Osteocyte (in vitro differentiated cells): ENCODE results near the gene RPL5. TPM values are rescaled to one million over a fixed set of nuclear protein-coding genes. Genes with fewer than 3 reads are reported as not detected.

Source experiments
- DNase-seq: peaks from one replicate; pipeline ENCODE4 v3.0.0; 2021; ENCODE audit warnings: mixed read lengths; ENCODE audit not compliant: unreplicated experiment; ENCODE audit errors: extremely low spot score
- H3K27ac Mint-ChIP-seq: one replicate; pipeline ENCODE4 v1.8.0; 2021; ENCODE audit warnings: mild to moderate bottlenecking, mixed read lengths; ENCODE audit not compliant: unreplicated experiment
- H3K27me3 Mint-ChIP-seq: one replicate; pipeline ENCODE4 v1.8.0; 2021; ENCODE audit warnings: mixed read lengths; ENCODE audit not compliant: unreplicated experiment
- H3K36me3 Mint-ChIP-seq: one replicate; pipeline ENCODE4 v1.8.0; 2021; ENCODE audit warnings: mixed read lengths; ENCODE audit not compliant: unreplicated experiment
- H3K4me1 Mint-ChIP-seq: one replicate; pipeline ENCODE4 v1.8.0; 2021; ENCODE audit warnings: mixed read lengths; ENCODE audit not compliant: unreplicated experiment
- H3K4me3 Mint-ChIP-seq: one replicate; pipeline ENCODE4 v1.8.0; 2021; ENCODE audit warnings: mild to moderate bottlenecking, moderate library complexity, mixed read lengths; ENCODE audit not compliant: unreplicated experiment
- H3K9me3 Mint-ChIP-seq: one replicate; pipeline ENCODE4 v1.8.0; 2021; ENCODE audit warnings: mixed read lengths; ENCODE audit not compliant: unreplicated experiment
- CTCF ChIP-seq: fragments of 200-600 bp; sonication (generic); IDR thresholded peaks from 2 replicates; pipeline ENCODE4 v1.5.0; 2021; ENCODE audit warnings: antibody characterized with exemption, mild to moderate bottlenecking, moderate library complexity
- total RNA-seq: library from RNA; stranded (reverse); gene quantifications from 2 replicates; pipeline ENCODE4 v1.2.1, GENCODE V29; 2021

RPL5 gene
- total RNA-seq, 1 donor from 2014 or later = 883 TPM

- peaks cover 14% of the 10 kb centered on the region for H3K9me3 Mint-ChIP-seq
- DNase-seq = no peak
- no peak for TF ChIP-seq CTCF
- H3K4me3 Mint-ChIP-seq = no peak overlapping the region
- H3K36me3 Mint-ChIP-seq = peaks cover 4% of the 10 kb centered on the region
- peaks cover 5% of the 10 kb centered on the region for H3K4me1 Mint-ChIP-seq
- H3K27me3 Mint-ChIP-seq = no peaks in the 10 kb centered on the region
- H3K27ac Mint-ChIP-seq = no peak overlapping the region
Observed at GRCh38 chr1:92886886-92887419, 55.1 kb downstream of the RPL5 start.

- no peak for TF ChIP-seq CTCF
- peaks cover 5% of the 10 kb centered on the region for H3K4me1 Mint-ChIP-seq
- DNase-seq = no peak
- H3K4me3 Mint-ChIP-seq = no peak overlapping the region
- H3K27me3 Mint-ChIP-seq = no peaks in the 10 kb centered on the region
- no peak overlapping the region for H3K27ac Mint-ChIP-seq
- peaks cover 4% of the 10 kb centered on the region for H3K36me3 Mint-ChIP-seq
- H3K9me3 Mint-ChIP-seq = peaks cover 14% of the 10 kb centered on the region
Observed at GRCh38 chr1:92887465-92887864, 55.6 kb downstream of the RPL5 start.

Other genes starting within 250 kb of the RPL5 start
- 52.6 and 59.6 TPM in 2 replicates for gene EVI5, start 46.9 kb upstream of the RPL5 start, total RNA-seq
- gene DIPK1A, start 129.4 kb downstream of the RPL5 start, total RNA-seq = 6.3 and 6.7 TPM in 2 replicates
- 24.9 and 26.2 TPM in 2 replicates for gene MTF2, start 247.2 kb downstream of the RPL5 start, total RNA-seq